Measurements from ENCODE around the gene CUTA.

Gene CUTA

DNA sequence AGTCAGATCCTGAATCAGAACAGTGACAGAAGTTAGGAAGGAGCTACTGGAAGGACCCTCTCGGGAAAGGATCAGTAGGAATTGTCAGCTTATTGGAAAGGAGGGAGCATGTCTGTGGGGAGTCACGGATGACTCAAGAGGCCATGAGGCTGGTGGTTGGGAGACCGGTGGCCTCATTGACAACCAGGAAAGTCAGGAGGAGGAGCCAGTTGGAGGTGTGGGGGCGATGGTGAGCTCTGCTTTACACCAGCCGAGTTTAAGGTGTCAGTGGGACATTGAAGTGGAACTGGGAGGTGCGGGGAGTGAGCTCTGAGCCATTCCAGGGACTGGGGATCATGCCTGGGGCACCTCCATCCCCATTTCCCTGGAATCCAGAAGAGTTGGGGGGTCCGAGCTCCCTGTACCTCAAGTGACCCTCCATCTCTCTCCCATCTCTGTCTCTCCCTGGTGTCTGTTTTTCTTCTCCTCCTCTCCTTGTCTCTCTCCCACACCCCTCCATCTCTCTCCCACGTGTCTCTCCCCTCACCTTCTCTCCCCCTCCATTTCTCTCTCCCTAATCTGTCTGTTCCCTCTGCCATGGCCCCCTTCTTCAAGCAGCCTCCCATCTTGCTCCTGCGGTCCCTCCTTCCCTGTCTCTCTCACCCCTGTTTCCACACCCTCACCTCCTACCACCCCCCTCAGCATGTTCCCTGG is 22.2 kb upstream of the CUTA start:
- no peak for DNase-seq (ENCODE audit: low read depth)

DNA sequence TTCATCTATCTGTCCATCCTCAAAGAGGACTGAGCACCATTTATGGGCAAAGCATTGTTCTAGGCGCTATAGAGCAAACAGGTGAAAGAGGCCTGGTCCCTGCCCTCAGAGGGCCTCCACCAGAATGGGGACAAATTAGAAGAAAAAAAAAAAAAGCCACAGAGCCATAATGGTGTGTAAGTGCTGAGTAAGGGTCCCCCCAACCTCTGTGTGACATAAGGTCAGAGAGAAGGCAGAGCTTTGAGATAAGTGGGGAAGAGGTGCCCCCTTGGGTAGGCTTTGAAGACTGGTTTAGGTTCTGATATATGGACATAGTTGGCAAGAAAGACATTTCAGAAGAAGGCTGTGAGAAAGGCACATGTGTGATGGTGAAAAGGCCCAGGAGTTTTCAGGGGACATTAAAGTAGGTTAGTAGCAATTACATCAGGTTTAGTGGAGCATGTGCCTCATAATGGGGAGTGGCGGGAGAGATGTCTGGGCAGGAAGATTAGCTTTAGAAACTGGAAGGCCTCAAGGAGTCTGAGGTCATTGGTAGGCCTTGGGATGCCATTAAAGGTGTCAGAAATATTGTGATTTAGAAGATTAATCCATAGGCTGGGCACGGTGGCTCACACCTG is 21.2 kb upstream of the CUTA start:
- no peak for DNase-seq (ENCODE audit: low read depth)

- DNase-seq (ENCODE audit: low read depth) = no peak
Measured at GRCh38 chr6:33437666-33438065, 19.8 kb upstream of the CUTA start.

- no peak for DNase-seq (ENCODE audit: low read depth)
Measured at GRCh38 chr6:33434961-33435360, 17.1 kb upstream of the CUTA start.

DNA sequence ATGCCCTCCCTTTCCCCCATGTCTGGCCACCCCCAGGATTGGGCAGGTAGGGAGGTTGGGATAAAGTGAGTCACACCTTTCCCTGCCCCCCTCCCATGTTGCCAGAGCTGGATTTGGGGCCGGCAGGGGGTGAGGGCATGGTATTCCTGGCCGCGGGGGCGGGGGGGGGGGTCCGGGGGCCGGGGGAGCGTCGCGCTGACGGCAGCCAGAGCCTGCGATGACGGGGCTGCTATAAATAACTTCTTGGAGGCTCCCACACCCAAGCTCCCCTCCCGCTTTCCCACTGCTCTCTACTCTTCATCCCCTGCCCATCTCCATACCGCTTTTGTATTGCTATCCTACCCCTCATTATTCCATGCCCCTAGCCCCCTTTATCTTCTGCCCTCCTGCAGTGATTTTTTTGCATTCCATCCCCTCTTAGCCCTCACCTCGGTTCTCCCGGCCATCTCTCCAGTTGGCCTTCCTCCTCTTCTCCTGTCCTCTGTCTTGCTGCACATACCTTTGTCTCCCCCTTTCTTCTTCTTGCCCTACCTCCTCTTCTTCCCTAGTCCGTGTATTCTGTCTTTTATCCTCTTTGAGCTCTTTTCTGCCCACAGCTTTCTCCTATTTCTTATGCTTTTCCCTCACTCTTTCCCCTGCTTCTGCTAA is 15.8 kb upstream of the CUTA start:
- no peak for DNase-seq (ENCODE audit: low read depth)

- DNase-seq (ENCODE audit: low read depth) = no peak
Measured at GRCh38 chr6:33433001-33433543, 15.2 kb upstream of the CUTA start.

GRCh38 chr6:33432546-33432945 is 14.6 kb upstream of the CUTA start:
- DNase-seq (ENCODE audit: low read depth) = no peak

- no peak for DNase-seq (ENCODE audit: low read depth)
Measured at GRCh38 chr6:33431880-33432541, 14.1 kb upstream of the CUTA start.

- peak; percentile 31 for DNase-seq (ENCODE audit: low read depth)
Measured at GRCh38 chr6:33430991-33431879, 13.3 kb upstream of the CUTA start.

DNA sequence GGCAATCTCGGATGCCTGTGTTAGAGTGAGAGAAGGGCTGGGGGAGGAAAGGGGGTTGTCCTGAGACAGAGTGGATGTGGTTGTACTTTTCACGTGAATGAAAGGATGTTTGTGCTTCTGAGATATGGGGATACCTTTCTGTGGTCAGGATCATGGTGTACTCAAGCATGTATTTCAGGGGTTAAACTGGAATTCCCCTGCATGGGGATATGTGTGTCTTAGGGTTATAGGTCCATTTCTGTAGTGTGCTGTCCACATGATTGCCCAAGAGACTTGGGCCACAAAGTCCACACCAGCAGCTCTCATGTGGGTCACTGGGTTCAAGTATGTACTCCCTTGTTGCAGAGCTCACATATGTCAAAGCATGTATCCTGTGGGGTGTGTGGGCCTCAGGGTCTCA is 12.4 kb upstream of the CUTA start:
- no peak for DNase-seq (ENCODE audit: low read depth)

DNA sequence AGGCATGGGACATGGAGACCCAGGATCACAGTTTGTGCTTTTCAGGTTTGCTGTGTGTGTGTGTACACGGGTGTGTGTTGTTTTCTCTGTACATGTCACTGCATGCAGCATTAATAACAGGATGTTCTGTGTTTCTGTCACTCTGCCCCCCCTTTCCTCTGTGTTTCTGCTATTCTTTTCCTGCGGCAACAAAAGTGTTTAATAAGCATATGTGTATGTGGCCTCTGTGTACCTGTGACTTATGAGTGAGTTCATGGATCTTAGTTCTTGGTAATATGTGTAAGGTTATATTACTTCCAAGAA is 11.8 kb upstream of the CUTA start:
- no peak for DNase-seq (ENCODE audit: low read depth)

DNA sequence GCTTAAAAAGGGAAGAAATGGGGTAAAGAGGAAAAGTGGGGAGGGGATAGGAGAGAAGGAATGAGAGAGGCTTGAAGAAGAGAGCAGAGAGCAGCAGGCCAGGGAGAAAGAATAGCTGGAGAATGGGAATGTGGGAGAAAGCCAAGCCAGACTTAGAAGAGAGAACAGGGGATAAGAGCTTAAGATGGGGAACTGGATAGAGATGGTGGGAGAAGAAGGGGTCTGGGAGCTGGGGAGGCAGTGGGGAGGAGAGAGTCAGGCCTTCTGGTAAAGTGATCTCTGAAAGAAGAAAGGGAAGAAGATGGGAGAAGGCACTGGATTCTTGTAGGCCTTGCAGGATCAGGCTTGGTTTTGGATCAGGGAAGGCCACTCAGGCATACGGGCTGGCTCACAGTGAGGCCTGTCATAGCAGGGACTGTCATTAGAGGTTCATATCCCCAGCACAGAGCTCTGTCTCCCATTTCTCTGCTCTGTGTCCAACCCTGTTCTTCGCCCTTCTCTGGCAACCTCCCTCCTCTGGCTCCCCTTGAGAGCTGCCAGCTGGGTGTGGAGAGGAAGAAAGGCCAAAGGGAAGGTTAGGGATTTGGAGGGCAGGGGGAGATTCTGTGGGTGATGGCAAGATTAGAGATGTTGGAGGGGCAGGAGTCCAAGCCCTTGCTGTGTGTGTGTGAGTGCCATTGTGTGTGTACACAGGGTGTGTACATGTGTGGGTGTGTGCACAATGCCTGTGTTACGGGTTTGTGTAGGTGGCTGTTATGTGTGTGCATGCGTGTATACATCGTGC is 11.3 kb upstream of the CUTA start:
- DNase-seq (ENCODE audit: low read depth) = no peak

- DNase-seq (ENCODE audit: low read depth) = peak; percentile 15
Measured at GRCh38 chr6:33428224-33428965, 10.5 kb upstream of the CUTA start.

DNA sequence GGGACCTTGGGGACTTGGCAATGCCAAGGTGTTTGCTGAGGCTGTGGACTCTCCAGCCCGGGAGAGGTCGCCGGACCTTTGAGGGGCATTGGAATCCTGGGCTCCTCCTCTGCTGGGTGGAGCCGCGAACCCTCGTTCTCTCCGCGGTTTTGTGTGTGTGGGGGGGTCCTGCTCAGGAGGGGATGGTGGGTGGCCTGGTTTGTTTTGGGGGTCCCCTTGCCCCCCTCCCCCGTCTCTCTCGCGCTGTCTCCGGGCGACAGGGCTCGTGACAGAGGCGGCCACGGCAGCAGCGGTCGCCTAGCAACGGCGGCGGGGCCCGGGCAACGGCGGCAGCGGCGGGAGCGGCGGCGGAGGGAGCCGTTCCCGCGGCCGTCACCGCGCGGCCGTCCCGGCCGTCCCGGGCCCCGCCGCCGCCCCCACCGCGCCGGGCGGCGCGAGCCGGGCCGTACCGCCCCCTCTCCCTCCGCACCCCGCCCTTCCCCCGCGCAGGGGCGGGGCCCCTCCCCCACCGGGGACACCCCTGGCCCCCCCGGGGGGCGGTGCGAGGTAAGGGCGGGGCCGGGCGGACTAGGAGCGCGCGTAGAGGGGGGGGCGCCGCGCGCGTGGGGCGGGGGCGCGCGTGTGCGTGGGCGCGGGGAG is 9.8 kb upstream of the CUTA start:
- no peak for DNase-seq (ENCODE audit: low read depth)

GRCh38 chr6:33426590-33427511 is 8.9 kb upstream of the CUTA start:
- no peak for DNase-seq (ENCODE audit: low read depth)

DNA sequence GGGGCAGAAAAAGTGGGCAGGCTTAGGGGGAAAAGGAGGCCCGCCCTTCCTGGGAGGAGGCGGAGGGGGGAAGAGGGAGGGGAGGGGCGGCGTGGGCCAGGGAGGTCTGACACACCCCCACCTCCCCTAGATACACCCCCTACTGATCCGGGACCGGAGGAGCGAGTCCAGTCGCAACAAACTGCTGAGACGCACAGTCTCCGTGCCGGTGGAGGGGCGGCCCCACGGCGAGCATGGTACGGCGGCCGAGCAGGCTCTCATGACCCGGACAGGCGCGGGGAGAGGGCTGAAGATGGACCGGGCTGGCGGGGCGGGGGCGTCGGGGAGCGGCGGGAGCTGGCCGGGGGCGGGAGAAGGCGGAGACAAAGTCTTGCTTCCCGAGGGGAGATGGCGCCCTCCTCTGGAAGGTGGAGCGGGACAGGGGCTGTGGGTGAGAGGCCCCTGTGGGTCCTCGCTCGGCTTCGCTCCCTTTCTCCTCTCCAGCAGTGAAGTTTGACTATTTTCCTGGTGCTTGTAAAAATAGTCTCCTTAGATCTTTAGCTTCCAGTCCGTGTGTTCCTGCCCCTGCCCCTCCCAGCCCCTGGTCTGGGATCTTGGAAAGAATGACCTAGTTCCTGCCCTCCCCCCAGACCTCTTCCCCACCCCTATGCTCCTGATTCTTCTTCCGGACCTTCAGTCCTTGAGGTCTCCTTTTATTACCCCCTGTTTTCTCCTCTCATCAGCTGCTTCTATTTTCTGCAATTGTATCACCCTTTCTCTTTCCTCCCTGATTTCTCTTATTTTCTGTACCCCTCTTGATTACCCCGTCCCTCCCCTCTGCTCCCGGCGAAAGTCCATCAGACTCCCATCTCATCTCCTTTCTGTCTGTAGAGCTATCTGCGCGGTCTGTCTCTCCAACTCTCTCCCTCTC is 8.0 kb upstream of the CUTA start:
- peak; percentile 81 for DNase-seq (ENCODE audit: low read depth)

DNA sequence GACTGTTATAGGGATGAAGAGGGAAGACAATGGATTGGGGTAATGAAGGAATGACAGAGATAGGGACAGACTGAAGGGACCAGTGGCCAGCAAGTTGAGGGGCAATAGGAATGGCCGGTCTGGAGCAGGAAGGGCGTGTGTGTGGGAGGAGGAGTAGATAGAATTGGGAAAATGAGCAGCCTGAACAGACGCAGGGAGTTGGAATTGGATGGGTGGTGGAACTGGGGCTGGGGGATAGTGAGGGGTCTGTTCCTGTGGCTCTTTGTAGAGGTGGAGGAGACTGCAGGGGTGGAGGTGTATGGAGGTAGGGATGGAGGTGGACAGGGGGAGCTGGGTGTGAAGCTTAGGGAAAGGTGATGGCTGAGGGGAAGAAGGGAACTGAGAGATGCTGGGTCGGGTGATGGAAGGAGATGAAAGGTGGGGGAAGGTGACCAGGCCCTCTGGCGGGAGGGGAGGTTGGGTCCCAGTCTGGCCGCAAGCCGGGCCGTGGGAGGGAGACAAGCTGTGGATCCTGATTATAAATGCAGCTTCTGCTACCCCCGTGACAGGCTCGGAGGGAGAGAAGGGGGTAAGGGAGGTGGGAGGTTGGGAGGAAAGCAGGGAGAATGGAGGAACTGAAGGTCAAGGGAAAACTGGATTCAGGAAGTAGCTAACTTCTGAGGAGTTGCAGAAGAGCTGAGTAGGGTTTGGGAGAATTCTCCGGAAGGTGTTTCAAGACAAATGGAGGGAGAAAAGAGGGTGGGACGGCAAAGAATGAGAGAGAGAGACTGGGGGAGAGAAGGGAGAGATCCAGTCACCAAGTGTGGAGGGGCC is 7.2 kb upstream of the CUTA start:
- no peak for DNase-seq (ENCODE audit: low read depth)

All from fibroblast of gingiva (primary cell).